Stimulated activated CD8-positive, alpha-beta memory T cell treated with anti-CD3 and anti-CD28 coated beads, Interleukin-12 subunit alpha, Interleukin-12 subunit beta, amount 100 ng/mL, for 24 hours (primary cell): ENCODE measurements around the gene SERPINI1.

ENCODE experiments used
- DNase-seq: peaks from one replicate; pipeline ENCODE4 v3.0.0-alpha.2; 2020; ENCODE audit errors: extremely low read depth

The SERPINI1 gene

GRCh38 chr3:167734498-167735232, 856 bp upstream of the SERPINI1 start, which contains the start of gene PDCD10:
TSS of gene PDCD10 (minus strand) at chr3:167734892. CDS start at chr3:167720157, 14,735 bp downstream.
- peak; percentile 94 for DNase-seq

DNA sequence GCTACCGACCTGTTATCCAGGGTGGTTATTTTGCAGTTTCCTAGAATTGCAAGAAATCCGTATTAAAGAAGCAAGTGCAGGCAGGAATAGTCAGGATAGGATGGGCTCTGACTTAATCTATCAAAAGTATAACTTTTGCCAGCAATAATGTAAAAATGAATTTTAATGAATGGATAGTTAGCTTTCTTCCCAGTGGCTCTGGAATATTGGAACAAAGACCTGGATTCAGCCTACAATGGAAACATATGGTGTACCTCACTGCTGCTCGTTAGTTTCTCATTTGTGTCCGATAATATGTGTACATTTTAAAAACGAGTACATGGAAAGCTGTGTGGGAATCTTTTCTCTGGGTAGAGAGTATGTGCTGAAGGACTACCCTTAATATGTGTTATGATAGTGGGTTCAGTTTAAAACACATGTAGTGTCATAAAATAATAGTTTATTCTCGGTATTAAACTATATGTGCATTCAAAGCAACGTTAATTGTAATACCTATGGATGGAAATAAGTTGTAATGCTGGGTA, 805 bp downstream of the SERPINI1 start:
- no peak for DNase-seq

GRCh38 chr3:167736997-167737396, 1.5 kb downstream of the SERPINI1 start:
- no peak for DNase-seq

- DNase-seq = no peak
Observed at GRCh38 chr3:167738037-167738436, 2.5 kb downstream of the SERPINI1 start.

- no peak for DNase-seq
Observed at GRCh38 chr3:167739190-167739810, 3.8 kb downstream of the SERPINI1 start.

DNA sequence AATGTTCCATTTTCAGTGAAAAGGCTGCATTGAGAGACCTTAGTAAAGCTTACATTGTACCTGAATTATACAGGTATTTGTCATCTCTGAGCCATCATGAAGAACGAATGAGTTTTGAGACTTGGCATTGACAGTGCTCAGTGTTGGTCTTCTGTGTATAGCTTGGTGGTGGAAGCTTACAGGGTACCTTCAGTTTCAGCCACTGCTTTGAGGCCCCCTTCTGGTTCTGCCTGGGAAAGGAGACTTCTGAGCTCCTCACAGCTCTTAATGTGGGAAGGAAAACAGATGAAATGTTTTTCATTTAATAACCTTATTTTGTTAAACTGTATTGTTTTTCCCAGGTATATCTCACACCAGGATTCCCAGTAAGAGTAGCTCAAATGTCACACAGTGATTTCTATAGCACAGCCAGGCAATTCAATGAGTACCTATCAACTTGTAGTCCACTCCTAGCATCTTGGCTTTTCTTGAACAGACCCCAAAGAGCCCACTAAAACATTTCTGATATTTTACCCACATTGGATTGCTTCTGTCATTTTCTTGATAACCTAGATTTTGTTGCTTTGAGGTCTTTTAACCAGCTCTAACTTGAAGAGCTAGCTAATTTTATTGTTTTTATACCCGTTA, 5.6 kb downstream of the SERPINI1 start:
- no peak for DNase-seq

DNA sequence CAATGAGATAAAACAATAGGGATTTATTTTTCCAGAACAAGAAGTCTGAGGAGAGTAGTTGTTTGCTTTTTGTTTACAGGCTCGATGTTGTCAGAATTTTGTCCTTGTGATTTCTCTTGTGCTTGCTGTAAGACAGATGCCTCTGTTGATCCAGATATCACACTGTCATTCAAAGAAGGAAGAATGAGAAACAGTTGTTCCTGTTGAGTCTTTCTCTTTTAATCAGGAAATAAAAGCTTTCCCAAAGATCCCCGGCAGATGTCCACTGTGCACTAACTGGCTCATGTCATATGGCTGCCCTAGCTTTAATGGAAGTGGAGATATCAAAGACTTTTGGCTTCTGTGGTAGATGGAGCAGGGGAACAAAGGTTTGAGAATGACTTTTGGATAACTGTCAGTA, 6.8 kb downstream of the SERPINI1 start:
- no peak for DNase-seq

- DNase-seq = no peak
Observed at GRCh38 chr3:167743799-167744198, 8.3 kb downstream of the SERPINI1 start.

GRCh38 chr3:167749209-167749608, 13.7 kb downstream of the SERPINI1 start:
- DNase-seq = no peak

DNA sequence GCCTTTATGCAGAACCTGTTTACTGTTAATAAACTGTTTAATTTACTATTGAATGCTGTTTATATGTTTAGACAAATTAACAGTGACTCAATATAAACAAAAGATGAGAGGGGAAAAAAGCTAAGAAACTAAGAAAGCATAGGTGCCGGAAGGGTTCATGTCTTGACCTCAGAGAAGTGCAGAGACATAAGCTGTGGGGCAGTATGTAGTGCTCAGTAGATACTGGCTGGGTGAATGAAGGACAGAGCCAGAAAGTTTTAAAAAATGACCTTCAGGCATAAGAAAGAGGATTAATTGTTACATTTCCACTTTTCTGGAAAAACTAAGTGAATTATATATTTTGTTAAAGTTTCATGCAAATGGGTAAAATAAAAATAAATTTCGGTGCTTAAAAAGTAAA, 14.2 kb downstream of the SERPINI1 start:
- no peak for DNase-seq

DNA sequence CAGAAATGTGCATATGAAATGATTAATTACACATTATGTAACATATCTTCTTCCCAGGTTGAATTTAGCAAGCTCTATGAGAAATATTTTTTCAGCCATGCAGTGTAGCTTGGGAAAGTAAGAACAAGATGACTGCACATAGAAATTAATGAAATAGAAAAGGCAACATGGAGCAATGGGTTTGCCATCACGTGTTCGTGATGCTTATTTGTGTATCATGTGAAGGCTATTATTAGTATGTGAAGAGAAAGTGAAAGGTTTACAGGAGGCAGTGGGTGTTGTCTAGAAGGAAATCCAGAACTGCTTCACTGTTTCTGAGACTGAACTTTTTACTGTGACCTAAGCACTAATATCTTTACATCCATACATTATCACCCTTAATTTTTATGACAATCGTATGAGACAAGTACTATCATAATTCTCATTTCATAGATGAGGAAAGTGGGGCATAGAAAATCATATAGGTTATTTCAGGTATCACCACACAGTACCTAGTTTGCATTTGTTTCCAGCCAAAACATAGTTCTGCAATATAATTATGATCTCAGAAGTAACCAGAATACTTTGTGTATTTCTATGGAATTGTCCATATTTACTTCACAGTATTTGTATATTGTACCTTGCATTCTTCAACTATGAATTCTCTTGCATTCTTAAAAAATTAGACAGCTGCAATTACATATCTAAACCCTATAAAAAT, 14.9 kb downstream of the SERPINI1 start:
- no peak for DNase-seq

DNA sequence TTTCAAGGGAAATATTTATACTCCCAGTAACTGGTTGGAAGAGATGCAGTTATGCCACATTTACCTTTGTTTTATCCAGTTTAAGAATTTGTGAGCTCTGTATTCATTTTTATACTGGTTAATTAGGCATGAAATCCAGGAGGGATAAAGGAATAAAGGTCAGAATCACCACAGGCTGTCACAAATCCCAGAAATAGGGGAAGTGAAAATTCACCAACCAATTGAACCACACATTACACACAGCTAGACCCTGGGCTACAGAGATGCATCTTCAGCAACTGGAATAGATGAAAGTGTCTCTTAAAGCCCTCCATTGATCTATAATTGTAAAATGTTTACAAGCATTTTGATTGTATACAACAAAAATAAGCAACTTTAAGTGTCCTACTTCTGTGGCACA, 18.5 kb downstream of the SERPINI1 start:
- DNase-seq = no peak

DNA sequence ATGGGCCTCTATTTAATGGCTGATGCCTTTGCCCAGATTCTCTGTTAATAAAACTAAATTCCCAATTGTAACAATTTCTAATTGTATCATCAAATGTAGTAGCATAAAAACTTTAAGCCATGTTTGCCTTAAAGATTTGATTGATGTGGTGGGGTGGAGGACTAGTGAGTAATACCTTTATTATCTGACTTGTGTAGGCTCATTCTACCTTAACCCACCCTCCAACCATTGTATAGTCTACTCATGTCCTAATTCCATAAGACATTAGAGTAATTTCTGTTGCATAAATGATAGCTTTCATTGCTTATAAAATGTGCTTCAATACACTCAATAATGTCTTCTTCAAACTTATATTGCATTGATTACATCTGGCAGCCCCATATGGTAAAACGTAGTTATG, 25.8 kb downstream of the SERPINI1 start:
- no peak for DNase-seq

- DNase-seq = no peak
Observed at GRCh38 chr3:167762296-167762695, 26.8 kb downstream of the SERPINI1 start.

- DNase-seq = no peak
Observed at GRCh38 chr3:167772992-167773391, 37.5 kb downstream of the SERPINI1 start.

DNA sequence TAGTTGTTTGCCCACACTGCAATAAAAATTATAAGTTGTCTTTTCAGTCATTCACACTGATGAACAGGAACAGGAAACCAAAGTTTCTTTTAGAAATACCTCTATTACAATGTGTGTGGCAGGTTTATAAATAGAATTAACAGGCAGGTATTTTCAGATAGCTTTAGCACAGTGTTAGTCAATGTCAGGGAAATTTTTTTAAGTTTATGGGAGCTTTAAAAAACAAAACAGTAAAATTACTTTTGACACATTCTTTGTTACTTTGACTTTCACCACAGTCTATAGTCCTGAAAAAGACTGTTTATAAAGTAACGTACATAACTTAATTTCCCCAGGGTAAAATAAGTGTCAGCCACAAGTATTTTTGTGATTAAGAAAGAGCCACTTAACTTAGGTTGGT, 38.1 kb downstream of the SERPINI1 start:
- no peak for DNase-seq

DNA sequence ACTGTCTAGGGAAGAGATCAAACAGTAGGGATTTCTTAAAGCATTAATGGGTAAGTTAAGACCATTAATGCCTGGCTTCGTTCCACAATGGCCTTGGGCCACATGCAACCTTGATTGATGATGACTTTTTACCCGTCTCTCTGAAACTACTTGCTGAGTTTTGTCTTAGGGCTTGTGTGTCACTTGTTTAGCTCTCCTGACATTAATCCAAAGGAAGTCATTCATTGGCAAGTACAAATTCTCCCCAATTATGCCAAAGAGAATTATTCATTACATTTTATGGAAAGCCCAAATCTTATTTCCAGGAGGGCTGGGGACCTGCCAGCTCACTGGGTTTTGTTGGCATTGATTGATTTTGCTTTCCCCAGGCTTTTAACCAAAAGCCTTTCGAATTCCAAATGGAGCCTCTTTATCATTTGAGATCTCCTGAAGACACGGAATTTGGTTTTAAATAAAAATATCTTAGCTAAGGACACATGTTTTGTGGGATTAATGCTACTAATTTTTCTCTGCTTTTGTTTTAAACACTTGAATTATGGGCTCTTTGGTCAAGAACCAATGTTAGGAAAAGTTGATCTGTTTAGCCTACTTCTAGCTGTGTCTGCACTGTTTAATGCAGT, 40.7 kb downstream of the SERPINI1 start:
- no peak for DNase-seq

DNA sequence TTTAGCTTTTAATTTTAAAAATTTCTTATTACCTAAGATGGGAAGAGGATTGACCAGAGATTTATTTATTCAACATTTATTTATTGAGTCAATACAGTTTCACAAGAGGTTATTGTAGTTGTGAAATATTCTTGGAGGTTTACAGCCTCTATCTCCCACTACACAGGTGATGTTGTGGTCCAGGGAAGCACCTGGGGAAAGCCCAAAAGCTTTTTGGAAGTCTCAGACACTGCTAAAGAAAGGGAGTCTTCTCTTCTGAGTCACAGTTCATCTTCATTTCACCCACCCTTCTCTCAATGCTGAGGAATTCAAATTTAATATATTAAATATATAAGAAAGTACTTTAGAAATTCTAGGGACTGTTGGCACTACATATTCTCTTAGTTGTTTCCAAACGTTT, 41.8 kb downstream of the SERPINI1 start:
- DNase-seq = no peak

DNA sequence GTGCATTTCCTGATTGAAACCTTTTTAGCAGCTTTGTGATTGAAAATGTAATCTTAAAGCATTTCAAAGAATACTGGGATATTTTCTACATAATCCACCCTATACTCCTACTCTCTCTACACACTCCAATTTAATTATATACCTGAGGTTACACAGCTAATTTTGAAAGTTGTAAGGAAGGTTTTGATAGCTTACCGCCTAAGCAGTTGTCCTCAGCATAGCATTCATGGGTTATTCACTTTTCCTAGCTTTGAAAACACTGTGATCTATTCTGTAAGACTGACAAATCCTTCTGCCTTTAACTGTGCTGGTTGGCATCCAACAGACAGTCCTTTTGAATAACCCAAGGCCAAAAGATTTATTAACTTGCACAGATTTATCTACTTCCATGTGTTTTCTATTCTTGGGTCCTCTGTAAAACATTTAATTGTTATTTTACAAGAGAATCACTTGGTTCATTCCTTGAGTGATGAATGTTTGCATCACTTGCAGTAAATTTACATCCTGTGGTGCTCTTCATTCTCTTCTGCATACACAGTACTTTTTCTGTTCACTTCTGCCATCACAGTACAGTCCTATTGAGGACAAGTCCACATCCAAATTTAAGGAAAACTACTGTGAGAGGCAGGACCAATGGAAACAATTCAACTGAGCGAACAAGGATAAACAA, 44.8 kb downstream of the SERPINI1 start:
- no peak for DNase-seq

GRCh38 chr3:167783781-167784180, 48.3 kb downstream of the SERPINI1 start:
- DNase-seq = no peak

- DNase-seq = no peak
Observed at GRCh38 chr3:167785790-167786189, 50.3 kb downstream of the SERPINI1 start.
